SK-N-MC (cell line): Measurements from ENCODE around the gene GJC2.

Source experiments
- DNase-seq: peaks from one replicate; pipeline ENCODE4 v3.0.0-alpha.2; 2011; ENCODE audit warnings: low read depth, low spot score
- H3K27ac ChIP-seq: fragments of 200-600 bp; sonication (generic); 2 replicates; pipeline ENCODE4 v1.5.1; 2016; ENCODE audit warnings: mixed run types
- H3K36me3 ChIP-seq: fragments of 200-600 bp; sonication (generic); 2 replicates; pipeline ENCODE4 v1.6.1; 2017; ENCODE audit warnings: antibody characterized with exemption, low read length, mixed read lengths; ENCODE audit not compliant: insufficient read depth
- H3K4me3 ChIP-seq: fragments of 200-600 bp; sonication (generic); 2 replicates; pipeline ENCODE4 v1.5.1; 2016
- H3K9ac ChIP-seq: fragments of 200-600 bp; sonication (generic); 2 replicates; pipeline ENCODE4 v1.8.0; 2017; ENCODE audit warnings: mixed run types, mixed read lengths; ENCODE audit not compliant: insufficient read length
- H3K9me3 ChIP-seq: fragments of 200-600 bp; sonication (generic); 2 replicates; pipeline ENCODE4 v1.6.1; 2017; ENCODE audit warnings: low read depth, mild to moderate bottlenecking, antibody characterized with exemption, low read length, moderate library complexity, mixed read lengths
- EZH2 ChIP-seq: fragments of 200-600 bp; sonication (generic); IDR thresholded peaks from one replicate; pipeline ENCODE4 v1.6.1; 2017; ENCODE audit warnings: antibody characterized with exemption
- FOXP2 ChIP-seq: optimal IDR thresholded peaks from 2 replicates; pipeline ENCODE3; 2011; ENCODE audit warnings: mild to moderate bottlenecking, moderate library complexity; ENCODE audit not compliant: insufficient read depth; ENCODE audit errors: extremely low read length, control extremely low read depth
- POLR2AphosphoS5 ChIP-seq: IDR thresholded peaks from 2 replicates; pipeline ENCODE4 v1.6.1; 2012; ENCODE audit warnings: mild to moderate bottlenecking, low read depth, low read length, borderline replicate concordance

Gene GJC2

DNA sequence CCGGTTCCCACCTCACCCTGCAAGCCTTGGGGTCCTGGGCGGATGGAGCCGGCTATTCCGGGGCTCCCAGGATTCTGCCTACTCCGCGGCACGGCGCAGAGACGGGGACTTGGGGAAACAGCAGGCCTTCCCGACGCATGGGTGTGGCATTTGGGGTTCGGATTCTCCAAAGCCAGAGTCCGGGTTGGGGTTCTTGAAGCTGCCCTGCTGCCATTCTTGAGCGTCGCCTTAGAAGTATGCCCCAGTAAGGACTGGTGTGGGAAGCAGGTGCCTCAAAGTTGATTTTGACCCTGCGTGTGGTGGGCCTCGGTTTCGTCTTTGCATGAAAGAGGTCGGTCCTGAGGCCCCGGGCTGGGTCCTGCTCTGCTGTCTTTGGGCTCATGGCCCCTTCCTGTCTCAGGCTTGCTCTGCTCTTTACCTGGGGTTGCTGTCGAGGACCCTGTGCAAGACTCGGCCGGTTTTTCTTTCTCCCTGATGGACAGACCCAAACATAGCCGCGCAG lies 9.0 kb upstream of the GJC2 start:
- DNase-seq, result no peak
- Histone ChIP-seq H3K9ac (peak overlapping the region; percentile 78), H3K36me3 (no peaks in the 10 kb centered on the region), H3K4me3 (peak overlapping the region; percentile 94), H3K9me3 (no peaks in the 10 kb centered on the region), H3K27ac (no peak overlapping the region)
- TF ChIP-seq POLR2AphosphoS5, result no peak
- no peak for TF ChIP-seq EZH2
- no peak for TF ChIP-seq FOXP2

GRCh38 chr1:228141226-228142044 lies 8.3 kb upstream of the GJC2 start:
- Histone ChIP-seq H3K27ac (no peak overlapping the region), H3K4me3 (peak overlapping the region; percentile 94), H3K36me3 (no peaks in the 10 kb centered on the region), H3K9ac (peak overlapping the region; percentile 78), H3K9me3 (no peaks in the 10 kb centered on the region)
- DNase-seq, result no peak
- TF ChIP-seq EZH2, result no peak
- 0 out of 2 replicates have a peak, but pooled peaks have one; percentile 28 for TF ChIP-seq POLR2AphosphoS5

GRCh38 chr1:228142155-228142691 lies 7.5 kb upstream of the GJC2 start:
- Histone ChIP-seq H3K9me3 (no peaks in the 10 kb centered on the region), H3K36me3 (no peaks in the 10 kb centered on the region), H3K27ac (no peak overlapping the region), H3K4me3 (peak overlapping the region; percentile 94), H3K9ac (peak overlapping the region; percentile 0)
- no peak for TF ChIP-seq POLR2AphosphoS5
- TF ChIP-seq FOXP2, result no peak
- TF ChIP-seq EZH2, result no peak
- DNase-seq, result no peak

DNA sequence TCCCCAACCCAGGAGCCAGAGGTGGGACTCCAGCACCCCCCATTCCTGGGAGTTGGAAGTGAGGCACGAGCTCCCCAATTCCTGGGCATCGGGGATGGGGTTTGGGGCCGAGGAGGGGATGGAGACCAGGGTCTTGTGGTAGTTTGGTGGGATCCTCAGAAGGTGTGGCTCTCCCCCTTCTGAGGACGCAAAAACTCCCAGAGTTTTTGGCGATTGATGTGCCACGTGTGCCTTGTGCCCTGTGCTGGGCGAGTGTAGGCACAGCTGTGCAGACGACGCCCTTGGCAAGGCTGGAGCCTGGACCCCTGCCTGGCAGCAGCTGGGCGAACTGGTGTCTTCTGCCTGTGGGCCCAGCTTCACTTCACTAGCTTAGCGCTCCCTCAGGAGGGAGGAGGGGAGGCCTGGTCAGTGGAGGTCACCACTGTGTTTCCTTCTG lies 7.0 kb upstream of the GJC2 start:
- DNase-seq, result no peak
- no peak overlapping the region for H3K27ac ChIP-seq
- no peak overlapping the region for H3K9ac ChIP-seq
- H3K4me3 ChIP-seq, result no peak overlapping the region
- H3K9me3 ChIP-seq, result no peaks in the 10 kb centered on the region
- no peaks in the 10 kb centered on the region for H3K36me3 ChIP-seq
- TF ChIP-seq FOXP2, result no peak
- no peak for TF ChIP-seq EZH2
- no peak for TF ChIP-seq POLR2AphosphoS5

GRCh38 chr1:228143480-228144192 lies 6.1 kb upstream of the GJC2 start:
- Histone ChIP-seq H3K36me3 (no peaks in the 10 kb centered on the region), H3K4me3 (no peak overlapping the region), H3K27ac (no peak overlapping the region), H3K9ac (no peak overlapping the region), H3K9me3 (no peaks in the 10 kb centered on the region)
- no peak for DNase-seq
- TF ChIP-seq EZH2 (no peak), FOXP2 (no peak), POLR2AphosphoS5 (no peak)

- Histone ChIP-seq H3K27ac (no peak overlapping the region), H3K4me3 (no peak overlapping the region), H3K9ac (no peak overlapping the region), H3K9me3 (no peaks in the 10 kb centered on the region), H3K36me3 (no peaks in the 10 kb centered on the region)
- no peak for DNase-seq
- TF ChIP-seq POLR2AphosphoS5, result no peak
Observed at GRCh38 chr1:228144193-228144992, 5.3 kb upstream of the GJC2 start.

- no peak overlapping the region for H3K4me3 ChIP-seq
- H3K36me3 ChIP-seq, result no peaks in the 10 kb centered on the region
- TF ChIP-seq POLR2AphosphoS5 (no peak), EZH2 (no peak), FOXP2 (no peak)
- H3K9me3 ChIP-seq, result no peaks in the 10 kb centered on the region
- no peak overlapping the region for H3K9ac ChIP-seq
- no peak for DNase-seq
- H3K27ac ChIP-seq, result no peak overlapping the region
Observed at GRCh38 chr1:228144993-228145343, 4.8 kb upstream of the GJC2 start.
